Suppressor macrophage treated with lipopolysaccharide for 1 hour (primary cell): ENCODE data around the gene CLCN4.

Experiments used
- DNase-seq, 3 donors: peaks; one replicate each; pipeline ENCODE4 v3.0.0-alpha.2; 2020 to 2022

The CLCN4 gene

DNA sequence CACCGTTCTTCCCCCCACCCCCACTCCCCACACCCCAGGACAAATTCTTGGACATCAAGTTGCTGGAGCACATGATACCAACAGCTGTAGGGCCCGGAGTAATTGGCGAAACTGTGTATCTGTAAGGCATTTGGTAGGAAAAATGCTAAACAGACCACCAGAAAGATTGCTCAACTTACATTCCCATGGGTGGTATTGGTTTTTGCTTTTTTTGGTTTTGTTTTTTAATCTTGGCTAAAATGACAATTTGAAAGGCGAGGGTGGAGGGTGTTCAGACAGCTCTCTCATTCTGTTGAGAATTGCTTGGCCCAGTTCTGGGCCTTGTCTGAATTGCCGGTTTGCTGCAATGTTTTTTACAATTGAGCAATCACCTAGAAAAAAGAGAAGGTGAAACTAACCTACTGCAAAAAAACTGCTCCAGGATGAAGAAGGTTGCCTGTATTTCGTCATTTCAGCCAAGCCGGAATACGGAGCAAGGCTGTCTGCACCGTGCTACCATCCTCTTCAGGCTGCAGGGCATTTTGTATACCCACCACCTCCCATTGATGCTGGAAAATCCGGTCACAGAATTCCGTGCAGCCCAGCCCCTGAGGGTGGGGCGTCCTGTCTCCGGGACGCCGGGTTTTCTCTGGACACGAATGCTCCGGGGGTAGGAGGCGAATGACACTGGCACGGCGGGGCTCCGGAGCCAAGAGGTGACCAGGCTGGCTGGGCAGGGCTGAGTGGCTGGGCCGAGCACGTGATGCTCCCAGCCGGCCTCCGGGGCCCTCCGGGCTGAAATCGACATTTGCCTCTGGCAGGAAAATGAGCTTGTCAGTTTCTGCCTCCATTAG is at the start of gene CLCN4:
Gene CLCN4, plus strand, starts transcription at position 777 of the 833 bp plus-strand sequence. CDS start 28,058 bp downstream, outside the sequence.
- peak; percentile 34 to 45 (median 43) for DNase-seq

DNA sequence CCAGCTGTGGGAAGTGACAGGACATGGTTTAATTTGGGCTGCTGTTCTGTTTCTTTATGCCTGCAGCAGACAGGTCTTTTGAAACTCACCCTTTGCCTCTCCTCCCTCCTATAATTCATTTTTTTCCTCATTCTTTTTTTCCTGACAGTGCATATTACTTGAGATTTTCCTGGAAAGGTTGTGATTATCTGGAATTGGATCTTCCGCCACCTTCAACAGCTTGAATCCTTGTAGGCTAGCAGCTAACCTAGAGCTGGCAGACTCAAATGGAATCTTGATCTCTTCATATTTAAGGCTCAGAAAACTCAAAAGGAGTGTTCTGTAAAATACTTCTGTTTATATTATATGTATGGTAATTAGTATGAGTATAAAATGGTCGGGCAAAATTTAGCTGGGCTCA is 49.3 kb upstream of the CLCN4 start:
- no peak for DNase-seq

DNA sequence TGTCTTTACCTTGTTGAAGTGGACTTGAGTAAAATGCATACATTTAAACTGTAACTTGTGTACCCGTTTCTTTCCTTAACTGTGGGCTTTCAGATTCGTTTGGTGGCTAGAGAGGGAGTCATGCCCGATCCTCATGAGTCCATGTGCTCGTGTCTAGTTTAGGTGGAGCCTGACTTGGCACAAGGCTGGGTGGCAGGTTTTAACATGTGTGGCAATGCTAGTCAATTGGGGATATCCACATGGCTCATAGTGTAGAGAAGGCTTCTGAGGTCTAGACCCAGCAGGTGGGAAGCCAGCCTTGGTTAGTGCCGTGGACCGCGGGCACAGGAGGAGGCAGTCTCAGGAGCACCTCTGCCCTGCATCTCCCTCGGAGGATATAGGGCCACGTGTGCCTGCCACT is 48.5 kb upstream of the CLCN4 start:
- DNase-seq = no peak

- no peak for DNase-seq
These were observed 47.1 kb upstream of the CLCN4 start for GRCh38 chrX:10109695-10110094.

- no peak for DNase-seq
These were observed 46.3 kb upstream of the CLCN4 start for GRCh38 chrX:10110316-10110935.

GRCh38 chrX:10110984-10111363 is 45.8 kb upstream of the CLCN4 start:
- peak; percentile 66 to 80 (median 73) for DNase-seq

DNA sequence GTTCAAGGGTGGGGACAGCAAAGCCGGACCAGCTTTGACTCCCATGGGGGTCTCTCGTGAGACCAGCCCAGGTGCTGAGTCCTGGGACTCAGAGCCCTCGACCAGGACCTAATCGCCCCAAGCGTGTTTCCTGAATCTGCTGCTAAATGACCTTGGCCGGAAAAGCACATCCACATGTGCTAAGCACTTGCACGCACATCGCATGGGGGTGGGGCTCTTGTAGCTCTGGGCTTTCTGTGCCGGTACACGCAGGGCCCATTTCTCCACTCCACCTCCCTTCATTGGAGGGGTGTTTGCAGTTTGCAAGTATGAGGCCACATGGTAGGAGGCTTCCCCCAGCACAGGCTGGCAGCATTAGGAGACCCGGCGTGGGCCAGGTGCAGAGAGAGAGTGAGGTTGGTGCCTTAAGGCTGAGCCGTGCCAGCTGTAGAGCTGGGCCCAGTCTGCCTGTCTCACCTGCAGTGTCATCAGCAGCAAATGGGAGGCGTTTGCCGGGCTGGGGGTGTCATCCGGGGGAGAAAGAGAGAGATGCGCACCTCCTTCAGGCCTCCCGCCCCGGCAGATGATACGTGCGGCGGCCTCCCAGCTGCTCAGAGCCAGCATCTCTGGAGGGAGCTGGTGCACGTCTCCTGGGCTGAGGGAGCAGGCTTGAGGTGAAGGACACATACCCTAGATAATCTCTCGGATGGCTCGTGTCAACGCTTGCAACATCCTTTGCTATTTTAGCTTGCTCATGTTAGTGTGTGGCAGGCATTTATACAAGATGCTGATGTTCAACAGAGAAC is 45.2 kb upstream of the CLCN4 start:
- no peak for DNase-seq

DNA sequence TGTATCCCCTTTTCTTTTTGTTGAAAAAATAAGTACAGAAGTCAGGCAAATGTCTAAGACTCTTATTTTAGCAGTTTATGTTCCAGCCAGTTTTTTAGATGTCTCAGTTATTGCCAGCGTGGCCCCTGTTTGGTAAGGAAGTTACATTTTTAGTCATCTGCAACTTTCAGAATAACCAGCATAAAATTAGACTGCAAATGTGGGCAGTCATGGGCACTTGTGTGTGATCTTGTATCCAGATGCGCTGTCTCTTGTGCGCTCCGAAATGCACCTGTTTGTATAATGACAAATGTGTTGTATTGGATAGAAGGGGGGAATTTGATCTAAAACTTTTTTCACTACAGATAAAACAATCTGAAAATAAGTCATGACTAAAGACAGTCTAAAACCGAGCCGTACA is 44.3 kb upstream of the CLCN4 start:
- DNase-seq = no peak

GRCh38 chrX:10115082-10115481 is 41.7 kb upstream of the CLCN4 start:
- DNase-seq = no peak

- DNase-seq = no peak
These were observed 39.5 kb upstream of the CLCN4 start for GRCh38 chrX:10117301-10117700.

DNA sequence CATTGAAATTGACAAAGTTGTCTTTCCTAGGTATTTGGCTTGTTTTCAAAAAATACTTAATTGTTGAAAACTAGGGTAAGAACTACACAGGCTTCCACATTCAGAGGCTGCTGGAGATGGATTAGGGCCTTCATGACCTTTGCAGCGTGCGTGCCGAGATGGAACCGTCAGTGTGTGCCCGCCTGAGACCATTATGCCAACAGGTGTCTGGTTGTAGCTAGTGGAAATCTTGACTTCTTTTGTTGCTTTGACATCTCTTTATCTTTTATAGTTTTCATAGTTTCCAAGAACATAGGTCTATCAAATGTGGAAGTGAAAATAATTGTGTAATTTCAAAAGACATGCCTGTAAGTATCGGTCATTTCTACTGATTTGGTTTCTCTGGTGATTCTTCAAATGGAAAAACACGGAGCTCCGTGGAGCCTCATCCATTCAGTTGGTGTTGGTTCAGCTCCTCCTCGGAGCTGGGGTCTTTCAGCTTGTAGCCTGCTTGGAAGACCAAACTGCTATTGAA is 38.9 kb upstream of the CLCN4 start:
- peak in 2 of 3 donors; percentile 28 to 37 for DNase-seq

GRCh38 chrX:10118530-10118929 is 38.2 kb upstream of the CLCN4 start:
- DNase-seq = no peak

DNA sequence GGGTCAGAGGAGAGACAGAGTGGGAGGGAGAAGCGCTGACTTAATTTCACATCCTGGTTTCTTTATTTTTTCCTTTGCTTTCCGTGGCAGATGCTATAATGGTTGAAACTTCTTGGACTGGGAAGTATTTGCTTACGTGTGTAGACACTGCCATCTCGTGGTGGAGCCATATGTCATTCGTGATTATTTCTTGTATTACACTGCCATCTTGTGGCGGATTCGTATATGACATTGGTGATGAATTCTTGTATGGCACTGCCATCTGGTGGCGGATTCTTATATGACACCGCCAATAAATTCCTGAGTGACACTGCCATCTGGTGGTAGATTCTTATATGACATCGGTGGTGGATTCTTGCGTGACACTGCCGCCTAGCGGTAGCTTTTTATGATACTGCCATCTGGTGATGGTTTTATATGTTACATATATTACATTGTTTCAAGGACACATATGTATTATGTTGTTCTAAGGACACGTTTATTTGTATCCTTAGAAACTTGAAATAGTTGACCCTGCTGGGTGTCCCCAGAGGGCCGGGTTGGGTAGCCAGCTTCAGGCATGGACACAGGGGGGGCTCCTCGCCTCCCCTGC is 37.3 kb upstream of the CLCN4 start:
- peak; percentile 71 to 84 (median 76) for DNase-seq

GRCh38 chrX:10120331-10120730 is 36.4 kb upstream of the CLCN4 start:
- no peak for DNase-seq

- peak; percentile 71 to 75 (median 74) for DNase-seq
These were observed 35.9 kb upstream of the CLCN4 start for GRCh38 chrX:10120828-10121227.

DNA sequence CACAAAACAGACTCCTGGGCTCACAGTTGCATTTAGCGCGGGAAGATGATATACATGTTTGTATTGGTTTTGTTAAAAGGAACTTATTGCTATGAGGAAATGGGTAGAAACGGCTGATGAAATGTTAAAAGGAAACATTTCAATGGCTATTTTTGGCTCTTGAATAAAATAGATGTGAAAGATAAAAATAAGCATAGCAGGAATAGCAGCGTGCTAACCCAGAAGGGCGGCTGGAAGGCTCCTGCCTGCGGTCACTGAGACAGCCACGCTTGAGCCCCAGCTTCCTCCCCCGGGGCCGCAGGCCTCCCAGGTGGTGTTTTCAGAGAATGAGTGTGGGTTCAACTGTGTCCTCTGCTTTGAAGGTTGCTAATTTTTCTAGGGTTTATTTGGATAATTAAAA is 35.0 kb upstream of the CLCN4 start:
- peak; percentile 18 to 41 (median 32) for DNase-seq

DNA sequence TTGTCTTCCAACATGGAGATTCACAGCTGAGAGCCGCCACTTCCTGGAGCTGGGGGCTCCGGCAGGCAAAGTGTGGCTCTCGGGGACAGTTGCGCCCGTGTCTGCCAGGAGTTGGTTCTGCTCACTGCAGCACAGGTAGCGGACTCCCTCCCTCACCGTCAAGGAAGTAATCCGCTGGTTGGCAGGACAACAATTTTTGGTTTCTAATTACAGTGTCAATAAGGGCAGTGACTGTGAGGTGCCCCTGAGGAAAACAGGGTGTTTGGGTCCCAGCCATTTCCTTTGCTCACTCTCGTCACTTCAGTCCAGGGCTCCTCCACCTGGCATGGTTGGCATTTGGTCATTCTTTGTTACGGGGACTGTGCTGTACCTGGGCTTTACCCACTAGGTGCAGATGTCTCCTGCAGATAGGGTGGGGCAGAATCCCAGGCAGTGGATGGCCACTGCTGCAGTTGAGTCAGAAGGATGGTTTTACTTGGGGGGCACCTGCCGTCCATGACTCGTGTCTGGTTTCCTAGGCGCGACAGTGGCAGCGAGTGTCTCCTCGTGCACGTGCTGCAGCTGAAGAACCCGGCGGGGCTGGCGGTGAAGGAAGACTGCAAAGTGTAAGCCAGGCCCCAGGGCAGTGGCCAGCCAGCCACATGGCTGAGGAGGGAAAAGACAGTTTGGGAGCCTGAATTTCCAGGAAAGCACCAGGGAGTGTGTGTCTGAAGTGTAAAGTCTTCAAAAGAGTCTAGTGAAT is 32.1 kb upstream of the CLCN4 start:
- DNase-seq = no peak

DNA sequence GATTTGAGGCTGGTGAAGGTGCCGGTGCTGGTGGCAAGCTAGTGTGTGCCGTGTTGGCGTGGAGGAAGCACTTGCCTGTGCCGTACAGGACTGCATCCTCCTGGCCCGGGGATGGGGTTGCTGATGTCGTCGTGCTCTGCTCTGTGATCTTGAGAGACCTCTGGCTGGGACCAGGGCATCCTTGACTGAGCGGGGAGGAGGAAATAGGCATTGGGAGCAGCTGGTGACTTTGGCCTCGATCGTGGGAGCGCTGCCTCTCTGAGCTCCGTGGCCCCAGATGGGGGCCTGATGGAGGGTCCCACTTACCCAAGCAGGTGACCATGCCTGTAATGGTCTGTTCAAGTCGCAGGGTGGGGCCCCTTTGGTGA is 31.5 kb upstream of the CLCN4 start:
- DNase-seq = no peak

GRCh38 chrX:10126044-10126443 is 30.7 kb upstream of the CLCN4 start:
- no peak for DNase-seq

DNA sequence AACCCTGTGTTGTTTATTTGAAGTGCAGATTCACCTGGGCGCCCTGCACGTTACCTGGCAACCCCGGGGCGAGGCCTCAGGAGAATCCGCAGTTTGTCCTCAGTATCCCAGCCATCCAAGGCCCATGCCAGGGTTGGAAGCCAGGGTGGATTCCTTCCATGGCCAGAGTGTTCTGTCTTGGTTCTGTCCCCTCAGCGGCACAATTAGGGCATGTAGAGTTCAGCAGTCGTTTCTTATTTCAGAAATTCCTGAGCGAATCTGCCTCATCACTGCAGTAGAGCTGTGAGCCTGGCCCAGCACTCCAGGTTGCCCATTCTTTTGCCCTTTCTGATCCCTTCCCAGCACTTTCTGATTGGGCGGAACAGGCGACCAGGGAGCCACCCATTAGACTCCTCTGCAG is 29.9 kb upstream of the CLCN4 start:
- DNase-seq = no peak

GRCh38 chrX:10128386-10128785 is 28.4 kb upstream of the CLCN4 start:
- no peak for DNase-seq

GRCh38 chrX:10129229-10129628 is 27.5 kb upstream of the CLCN4 start:
- DNase-seq = no peak
